HG03565 (cell line): Measurements from ENCODE around the gene RAD21L1.

Experiments
- ATAC-seq: cut with Tn5 transposase; IDR thresholded peaks from one replicate; pipeline ENCODE4 v1.9.1; 2021; ENCODE audit warnings: mild to moderate bottlenecking, moderate library complexity; ENCODE audit not compliant: unreplicated experiment

Gene RAD21L1

DNA sequence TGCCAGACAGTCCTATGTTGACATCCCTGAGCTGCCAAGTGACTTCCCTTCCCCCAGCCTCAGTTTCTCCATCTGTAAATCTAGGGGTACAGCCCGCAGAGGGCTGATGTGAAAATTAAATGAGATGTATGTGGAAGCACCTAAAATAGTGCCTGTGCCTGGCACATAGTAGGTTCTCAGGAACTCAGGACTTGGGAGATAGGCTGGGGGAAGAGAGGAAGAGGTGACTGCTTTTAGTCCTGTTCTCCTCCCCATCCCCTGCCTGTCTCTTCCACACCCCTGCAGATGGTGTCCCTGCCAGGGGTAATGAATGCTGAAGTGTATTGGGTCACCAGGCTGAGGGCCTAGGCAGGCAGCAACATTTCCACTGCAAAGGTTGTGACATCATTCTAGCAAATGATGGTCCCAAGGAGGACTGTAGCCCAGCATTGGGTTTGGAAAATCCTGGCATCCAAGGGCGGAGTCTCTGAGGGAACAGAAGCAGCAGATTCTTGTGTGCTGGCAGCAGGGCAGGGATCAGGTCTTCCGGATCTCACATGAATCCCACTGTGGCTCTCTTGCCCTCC is 42.0 kb downstream of the RAD21L1 start:
- no peak for ATAC-seq

DNA sequence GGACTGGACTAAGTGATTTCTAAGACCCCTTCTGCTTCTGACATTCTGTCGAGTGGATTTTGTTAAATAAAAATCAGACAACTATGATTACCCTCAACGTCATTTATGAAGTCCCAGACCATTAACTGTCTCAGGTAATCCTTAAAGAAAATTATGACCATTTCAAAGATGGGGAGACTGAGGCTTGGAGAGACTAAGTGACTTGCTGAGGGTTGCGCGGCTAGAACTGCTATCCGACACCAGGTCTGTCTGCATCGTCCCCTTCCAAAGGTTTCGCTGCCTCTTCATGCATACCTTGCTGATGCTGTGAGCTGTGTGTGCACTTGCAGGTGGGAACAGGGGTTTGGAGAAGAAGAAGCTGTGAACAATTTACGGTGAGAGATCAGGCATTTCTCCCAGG is 43.4 kb downstream of the RAD21L1 start:
- ATAC-seq: no peak

DNA sequence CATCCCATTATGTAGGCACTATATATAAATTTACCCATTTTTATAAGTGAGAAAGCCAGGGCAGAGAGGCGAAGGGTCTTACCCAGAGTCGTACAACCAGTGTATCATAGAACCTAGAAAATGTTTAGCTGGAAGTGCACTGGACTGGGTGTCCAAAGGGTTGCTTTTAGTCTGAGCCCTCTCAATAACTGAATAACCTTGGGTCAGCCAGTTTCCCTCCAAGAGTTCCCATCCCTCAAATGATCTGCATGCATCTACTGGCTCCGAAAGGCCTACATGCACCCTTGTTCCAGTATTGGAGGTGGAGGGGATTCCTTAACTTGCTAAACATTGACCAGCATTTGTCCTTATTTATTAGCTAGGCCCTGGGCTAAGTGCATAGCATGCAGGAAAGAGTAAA is 44.0 kb downstream of the RAD21L1 start:
- no peak for ATAC-seq

DNA sequence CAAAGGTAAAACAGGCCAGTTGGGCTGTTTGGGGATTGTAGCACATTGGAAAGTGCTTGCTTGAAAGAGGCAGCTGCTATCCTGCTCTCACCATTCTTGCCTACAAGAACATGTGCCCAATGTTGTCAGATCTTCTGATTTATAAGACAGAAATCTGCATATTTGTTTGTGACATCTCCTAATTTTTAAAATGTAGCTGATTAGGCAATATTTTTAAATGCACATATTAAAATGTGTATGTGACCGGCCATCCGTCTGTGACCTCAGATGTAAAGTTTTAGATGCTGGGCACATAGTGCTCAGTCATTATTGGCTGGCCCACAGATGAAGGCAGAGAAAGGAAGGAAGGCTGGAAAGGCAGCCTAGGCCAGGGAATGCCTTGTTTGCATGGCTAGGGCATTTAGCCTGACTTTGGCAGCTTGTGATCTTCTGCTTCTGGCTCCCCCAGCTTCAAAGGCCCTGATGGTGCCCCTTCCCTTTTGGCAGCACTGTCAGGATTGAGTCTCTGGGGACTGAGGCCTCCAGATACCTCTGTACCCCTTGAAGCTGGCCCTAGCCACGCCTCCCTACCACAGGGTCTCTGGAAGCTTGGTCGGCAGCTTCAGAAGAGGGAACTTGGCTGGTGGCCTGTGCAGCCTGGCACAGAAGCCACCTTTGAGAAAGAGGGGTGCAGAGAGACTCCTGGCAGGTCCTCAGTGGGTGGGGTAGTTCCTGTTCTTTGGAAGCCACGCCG is 46.7 kb downstream of the RAD21L1 start:
- no peak for ATAC-seq

DNA sequence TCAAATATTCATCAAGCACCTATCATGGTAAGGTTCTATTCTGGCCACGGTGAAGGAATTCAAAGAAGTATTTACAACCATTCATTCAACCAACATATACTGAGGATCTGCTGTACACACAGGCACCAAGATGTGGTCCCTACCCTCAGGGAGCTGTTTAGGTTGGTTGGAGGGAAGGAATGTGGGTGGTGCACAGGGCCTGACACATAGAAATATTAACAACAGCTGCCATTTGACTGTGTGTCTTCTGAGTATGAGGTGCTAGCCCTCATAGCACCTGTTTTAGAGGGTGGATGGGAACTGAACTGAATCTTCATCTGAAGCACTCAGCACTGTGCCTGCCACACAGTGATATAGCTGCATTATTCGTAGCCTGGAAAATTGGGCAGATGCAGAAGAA is 47.5 kb downstream of the RAD21L1 start:
- no peak for ATAC-seq

- ATAC-seq: no peak
Observed at GRCh38 chr20:1274485-1275311, 48.9 kb downstream of the RAD21L1 start.

GRCh38 chr20:1275919-1276318 is 50.1 kb downstream of the RAD21L1 start:
- no peak for ATAC-seq

- no peak for ATAC-seq
Observed at GRCh38 chr20:1277529-1278322, 51.9 kb downstream of the RAD21L1 start.

- ATAC-seq: no peak
Observed at GRCh38 chr20:1278993-1279392, 53.1 kb downstream of the RAD21L1 start.

GRCh38 chr20:1280195-1281102 is 54.6 kb downstream of the RAD21L1 start:
- no peak for ATAC-seq

GRCh38 chr20:1281279-1282057 is 55.6 kb downstream of the RAD21L1 start:
- ATAC-seq: no peak

DNA sequence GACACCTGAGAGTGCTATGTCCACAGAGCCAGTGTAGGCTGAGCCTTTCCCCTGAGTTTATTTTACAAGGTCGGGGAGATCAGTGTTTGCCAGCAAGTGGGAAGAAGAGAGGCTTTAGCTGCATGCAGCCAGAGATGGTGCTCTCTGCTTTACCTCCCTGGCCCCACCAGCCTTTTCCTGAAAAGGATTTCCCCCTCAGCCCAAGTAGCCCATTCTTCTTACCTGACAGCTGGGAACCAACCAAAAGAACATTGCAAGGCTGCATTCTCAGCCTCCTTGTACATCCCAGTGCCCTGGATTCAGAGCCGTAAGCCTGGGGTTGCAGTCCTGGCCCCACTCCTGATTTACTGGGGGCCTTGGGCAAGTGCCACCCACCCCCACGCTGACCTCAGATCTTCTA is 57.1 kb downstream of the RAD21L1 start:
- no peak for ATAC-seq

DNA sequence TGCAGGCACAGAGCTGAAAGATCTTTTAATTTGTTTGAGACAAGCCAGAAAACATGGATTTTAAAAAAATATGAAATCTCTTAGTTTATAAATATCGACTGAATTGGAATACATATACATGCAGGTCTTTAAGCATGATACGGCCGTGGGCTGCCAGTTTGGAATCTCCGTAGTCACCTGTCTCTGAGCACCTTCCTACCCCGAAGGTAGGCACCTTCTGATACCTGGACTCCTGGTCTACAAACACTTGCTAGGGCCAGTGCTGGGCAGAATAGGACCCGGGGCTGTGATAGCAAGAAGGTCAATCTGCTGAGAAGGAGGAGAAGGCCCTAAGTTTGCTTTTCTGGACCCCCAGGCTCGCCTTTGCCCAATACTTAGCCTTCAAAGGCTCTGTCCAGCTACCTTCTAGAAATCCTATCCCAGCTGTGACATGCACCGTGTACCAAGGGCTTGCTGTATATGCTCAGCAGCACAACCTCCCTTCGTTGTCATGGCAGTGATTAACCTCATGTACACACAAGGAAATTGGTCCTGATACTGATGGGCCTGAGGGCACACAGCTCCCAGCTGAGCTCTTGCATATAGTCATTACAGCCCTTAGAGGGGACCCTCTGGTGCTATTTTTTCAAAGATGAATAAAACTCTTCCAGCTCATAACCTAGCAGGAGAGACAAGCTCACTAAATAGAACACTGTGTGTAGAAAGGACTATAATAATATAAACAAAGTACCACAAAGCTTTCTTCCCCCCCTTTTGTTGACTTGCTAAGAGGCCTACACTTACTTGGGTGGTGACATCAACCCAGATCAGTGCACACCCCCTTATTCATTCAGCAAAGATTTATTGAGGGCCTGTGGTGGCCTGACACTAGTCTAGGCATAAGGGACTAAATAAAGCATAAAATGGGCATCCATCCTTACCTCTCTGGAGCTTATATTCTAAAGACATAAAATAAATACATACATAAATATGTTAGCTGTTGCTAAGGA is 58.0 kb downstream of the RAD21L1 start:
- ATAC-seq: no peak

DNA sequence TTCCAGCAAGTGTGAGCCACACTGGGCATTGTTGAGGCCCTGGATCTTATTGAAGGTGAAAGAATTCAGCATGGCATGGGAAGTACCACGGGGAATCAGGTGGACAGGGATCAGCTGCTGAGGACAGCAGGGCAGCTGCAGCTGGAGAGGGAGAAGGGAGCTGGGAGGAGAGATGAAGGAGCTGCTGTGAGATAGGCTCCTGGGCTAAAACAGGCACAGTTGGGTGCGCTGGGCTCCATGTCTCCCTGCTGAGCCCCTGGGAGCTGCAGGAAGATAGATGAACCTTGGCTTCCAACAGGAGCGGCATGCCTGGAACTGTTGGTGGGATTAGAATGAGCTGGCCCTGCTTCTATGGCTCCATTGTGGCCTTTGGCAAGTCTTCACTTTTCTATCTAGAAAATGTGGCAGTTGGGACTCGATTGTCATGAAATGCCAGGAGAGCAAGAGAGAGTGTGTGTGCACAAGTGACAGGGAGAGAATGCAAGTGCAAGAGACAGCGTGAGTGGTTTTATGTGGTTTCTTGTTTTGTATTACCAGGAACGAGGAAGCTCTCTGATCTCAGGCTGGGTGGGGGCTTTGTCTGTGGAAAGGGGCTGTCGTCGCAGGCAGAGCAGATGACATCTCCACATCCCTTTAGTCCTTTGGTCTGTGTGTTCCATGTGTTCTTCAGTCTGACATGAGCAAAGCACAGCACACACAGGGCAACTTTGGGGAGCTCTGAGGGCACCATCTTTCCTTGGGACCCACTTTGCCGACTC is 60.6 kb downstream of the RAD21L1 start:
- no peak for ATAC-seq

DNA sequence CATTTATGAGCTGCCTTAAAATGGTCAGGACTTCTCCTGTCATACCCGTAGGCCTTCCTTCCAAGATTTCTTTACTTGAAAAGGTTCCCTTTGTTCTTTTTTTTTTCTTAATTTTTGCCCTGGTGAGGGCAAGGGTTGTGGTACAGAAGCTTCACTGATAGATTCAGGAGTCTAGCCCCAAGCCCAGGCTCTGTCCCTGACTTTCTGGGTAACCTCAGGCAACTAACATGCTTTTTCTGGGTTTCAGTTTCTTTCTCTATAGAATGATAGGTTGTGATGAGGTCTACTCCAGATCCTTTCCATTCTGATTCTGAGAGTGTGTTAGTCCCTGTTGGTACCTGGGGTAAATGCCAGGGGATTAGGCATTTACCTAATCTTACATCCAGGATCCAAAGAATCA is 61.5 kb downstream of the RAD21L1 start:
- no peak for ATAC-seq

DNA sequence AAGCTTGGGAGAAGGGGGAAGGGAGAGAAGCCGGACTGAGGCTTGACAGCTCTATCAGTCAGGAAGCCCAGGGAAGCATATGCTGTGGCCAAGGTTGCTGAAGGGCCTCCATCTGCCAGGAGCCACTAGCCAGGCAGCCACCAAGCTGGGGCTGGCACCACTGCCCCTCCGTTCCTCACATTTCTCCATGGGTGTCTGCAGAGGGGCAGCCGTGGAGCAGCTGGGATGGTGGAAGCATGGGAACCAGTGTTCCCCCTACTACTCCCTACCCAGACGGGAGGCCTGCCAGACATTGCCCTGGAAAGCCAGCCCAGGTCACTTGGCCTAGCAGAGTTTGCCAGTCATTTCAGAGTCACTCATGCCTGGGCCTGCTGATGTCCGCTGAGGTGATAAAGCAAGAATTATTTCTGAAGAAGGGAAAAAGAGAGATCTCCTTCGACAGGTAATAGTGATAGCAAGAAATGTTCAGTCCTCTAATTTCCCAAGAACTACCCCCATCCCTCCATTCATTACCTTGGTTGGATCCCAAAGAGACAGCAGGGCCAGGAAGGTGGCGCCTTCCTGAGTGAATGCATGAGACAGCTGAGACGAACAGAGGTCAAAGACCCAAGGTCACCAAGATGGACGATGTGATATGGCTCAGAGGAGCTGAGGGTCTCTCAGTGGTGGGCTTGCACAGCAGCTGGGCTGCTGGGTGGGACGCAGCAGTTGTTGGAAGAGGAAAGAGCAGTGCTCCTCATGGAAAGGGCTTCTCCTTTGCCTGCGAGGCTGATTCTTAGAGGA is 62.1 kb downstream of the RAD21L1 start:
- ATAC-seq: no peak
